ENCODE measurements around the gene FGF19. TPM values are rescaled to one million over a fixed set of nuclear protein-coding genes. Genes with fewer than 3 reads are reported as not detected.
A peak's percentile ranks its signal among the peaks of the same experiment; 100 is the strongest.

Gene FGF19
- total RNA-seq, 1 experiment from 2014 or later, result 17.6 TPM

GRCh38 chr11:69663326-69663725 lies 40.5 kb downstream of the FGF19 start (continued):
- TF ChIP-seq FOXK1 (CRISPR knock-in tag; IDR thresholded peaks at IDR 0.05) (no peak), ZNF281 (CRISPR knock-in tag; IDR thresholded peaks at IDR 0.05) (no peak)

- Mint-ChIP-seq H3K27ac (0 out of 2 replicates have a peak overlapping the region, but pooled peaks have one; percentile 17), H3K27me3 (ENCODE audit: low read depth) (no peaks in the 10 kb centered on the region), H3K36me3 (peaks cover 13% of the 10 kb centered on the region; the same call in 1 of the 2 replicates), H3K4me3 (no peak overlapping the region), H3K9me3 (no peaks in the 10 kb centered on the region), H3K4me1 (peaks cover 14% of the 10 kb centered on the region)
- DNase-seq (ENCODE audit: low spot score), result peak; percentile 10
- TF ChIP-seq SMAD3 (CRISPR knock-in tag; IDR thresholded peaks at IDR 0.05; ENCODE audit: borderline replicate concordance) (no peak), TEAD4 (CRISPR knock-in tag; IDR thresholded peaks at IDR 0.05) (no peak), MLX (CRISPR knock-in tag; IDR thresholded peaks at IDR 0.05) (no peak), ATF6 (CRISPR knock-in tag; IDR thresholded peaks at IDR 0.05) (no peak), TP53 (CRISPR knock-in tag; IDR thresholded peaks at IDR 0.05) (no peak), USF2 (CRISPR knock-in tag; IDR thresholded peaks at IDR 0.05) (no peak), ATF3 (CRISPR knock-in tag; conservative IDR thresholded peaks at IDR 0.05) (no peak), ETV6 (CRISPR knock-in tag; IDR thresholded peaks at IDR 0.05) (no peak), KAT7 (CRISPR knock-in tag; IDR thresholded peaks at IDR 0.05; ENCODE audit: borderline replicate concordance) (no peak), RORB (CRISPR knock-in tag; IDR thresholded peaks at IDR 0.05) (no peak), CBFB (CRISPR knock-in tag; IDR thresholded peaks at IDR 0.05; ENCODE audit: low read depth) (no peak), FOXK1 (CRISPR knock-in tag; IDR thresholded peaks at IDR 0.05) (no peak), CREM (CRISPR knock-in tag; IDR thresholded peaks at IDR 0.05) (no peak), ATF1 (CRISPR knock-in tag; IDR thresholded peaks at IDR 0.05) (no peak), OVOL2 (CRISPR knock-in tag; IDR thresholded peaks at IDR 0.05; ENCODE audit: borderline replicate concordance) (no peak)
- ChIA-PET CTCF (interaction anchor here (0.9 to 5.8 kb wide), 8 partner anchors 8 to 423 kb away, joined by 3 to 34 read pairs (median 3); partner anchors contain the start of gene LTO1), POLR2A (interaction anchor here (1.0 kb wide), 1 partner anchor 22 kb away, joined by 3 read pairs; no protein-coding TSS in a partner anchor)
- ATAC-seq, result no peak
Observed at GRCh38 chr11:69662806-69663205, 41.0 kb downstream of the FGF19 start.

- H3K27ac Mint-ChIP-seq, result peak overlapping the region; percentile 17; the same call in 1 of the 2 replicates
- peak; percentile 49 for ATAC-seq
- TF ChIP-seq PREB (CRISPR knock-in tag; IDR thresholded peaks at IDR 0.05; ENCODE audit: borderline replicate concordance) (no peak), MAX (CRISPR knock-in tag; IDR thresholded peaks at IDR 0.05) (no peak), HMGA2 (CRISPR knock-in tag; IDR thresholded peaks at IDR 0.05) (no peak), OVOL2 (CRISPR knock-in tag; IDR thresholded peaks at IDR 0.05; ENCODE audit: borderline replicate concordance) (no peak), ATF2 (CRISPR knock-in tag; IDR thresholded peaks at IDR 0.05; ENCODE audit: borderline replicate concordance, low read depth) (no peak), TP53 (CRISPR knock-in tag; IDR thresholded peaks at IDR 0.05) (no peak), ATF3 (CRISPR knock-in tag; conservative IDR thresholded peaks at IDR 0.05) (no peak), USF2 (CRISPR knock-in tag; IDR thresholded peaks at IDR 0.05) (no peak)
Observed at GRCh38 chr11:69662021-69662698, 41.7 kb downstream of the FGF19 start.

More at GRCh38 chr11:69662021-69662698, 41.7 kb downstream of the FGF19 start:
- CTCF ChIA-PET, result interaction anchor here (0.5 to 5.8 kb wide), 21 partner anchors 8 to 1724 kb away, joined by 3 to 34 read pairs (median 3); partner anchors contain the start of gene LTO1
- Mint-ChIP-seq H3K4me3 (no peak overlapping the region), H3K27me3 (ENCODE audit: low read depth) (no peaks in the 10 kb centered on the region), H3K36me3 (peaks cover 7% of the 10 kb centered on the region; the same call in 1 of the 2 replicates), H3K4me1 (peaks cover 19% of the 10 kb centered on the region), H3K9me3 (no peaks in the 10 kb centered on the region)
- DNase-seq (ENCODE audit: low spot score), result peak; percentile 26
- POLR2A ChIA-PET, result interaction anchor here (1.0 kb wide), 1 partner anchor 22 kb away, joined by 3 read pairs; no protein-coding TSS in a partner anchor

Data from WTC11 (cell line).